ENCODE results near the gene EPHA10. TPM values are rescaled to one million over a fixed set of nuclear protein-coding genes. Genes with fewer than 3 reads are reported as not detected.

EPHA10 gene
- total RNA-seq, 2 donors from 2014 or later: 0.22 TPM; not detected in 1

GRCh38 chr1:37705399-37705798 is 59.5 kb downstream of the EPHA10 start:
- Histone ChIP-seq H3K27me3 (no peaks in the 10 kb centered on the region), H3K4me3 (no peak overlapping the region), H3K9me3 (no peaks in the 10 kb centered on the region), H3K27ac (no peak overlapping the region), H3K4me1 (no peaks in the 10 kb centered on the region), H3K36me3 (no peaks in the 10 kb centered on the region)
- TF ChIP-seq, protein P1, sequence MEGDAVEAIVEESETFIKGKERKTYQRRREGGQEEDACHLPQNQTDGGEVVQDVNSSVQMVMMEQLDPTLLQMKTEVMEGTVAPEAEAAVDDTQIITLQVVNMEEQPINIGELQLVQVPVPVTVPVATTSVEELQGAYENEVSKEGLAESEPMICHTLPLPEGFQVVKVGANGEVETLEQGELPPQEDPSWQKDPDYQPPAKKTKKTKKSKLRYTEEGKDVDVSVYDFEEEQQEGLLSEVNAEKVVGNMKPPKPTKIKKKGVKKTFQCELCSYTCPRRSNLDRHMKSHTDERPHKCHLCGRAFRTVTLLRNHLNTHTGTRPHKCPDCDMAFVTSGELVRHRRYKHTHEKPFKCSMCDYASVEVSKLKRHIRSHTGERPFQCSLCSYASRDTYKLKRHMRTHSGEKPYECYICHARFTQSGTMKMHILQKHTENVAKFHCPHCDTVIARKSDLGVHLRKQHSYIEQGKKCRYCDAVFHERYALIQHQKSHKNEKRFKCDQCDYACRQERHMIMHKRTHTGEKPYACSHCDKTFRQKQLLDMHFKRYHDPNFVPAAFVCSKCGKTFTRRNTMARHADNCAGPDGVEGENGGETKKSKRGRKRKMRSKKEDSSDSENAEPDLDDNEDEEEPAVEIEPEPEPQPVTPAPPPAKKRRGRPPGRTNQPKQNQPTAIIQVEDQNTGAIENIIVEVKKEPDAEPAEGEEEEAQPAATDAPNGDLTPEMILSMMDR (IDR thresholded peaks at IDR 0.05): no peak
- no peak for DNase-seq (ENCODE audit: low spot score)

- H3K4me3 ChIP-seq: no peak overlapping the region
- H3K4me1 ChIP-seq: no peaks in the 10 kb centered on the region
- H3K27me3 ChIP-seq: no peaks in the 10 kb centered on the region
- no peaks in the 10 kb centered on the region for H3K36me3 ChIP-seq
- no peaks in the 10 kb centered on the region for H3K9me3 ChIP-seq
- TF ChIP-seq, protein P1 (IDR thresholded peaks at IDR 0.05): no peak
- no peak overlapping the region for H3K27ac ChIP-seq
- no peak for DNase-seq (ENCODE audit: low spot score)
Measured at GRCh38 chr1:37704966-37705365, 60.0 kb downstream of the EPHA10 start.

- no peaks in the 10 kb centered on the region for H3K36me3 ChIP-seq
- TF ChIP-seq, protein P1 (IDR thresholded peaks at IDR 0.05): no peak
- H3K9me3 ChIP-seq: no peaks in the 10 kb centered on the region
- H3K4me3 ChIP-seq: no peak overlapping the region
- DNase-seq (ENCODE audit: low spot score): no peak
- no peak overlapping the region for H3K27ac ChIP-seq
- no peaks in the 10 kb centered on the region for H3K4me1 ChIP-seq
- no peaks in the 10 kb centered on the region for H3K27me3 ChIP-seq
Measured at GRCh38 chr1:37703061-37703460, 61.9 kb downstream of the EPHA10 start.

- no peak for DNase-seq (ENCODE audit: low spot score)
- Histone ChIP-seq H3K27ac (no peak overlapping the region), H3K36me3 (no peaks in the 10 kb centered on the region), H3K4me3 (no peak overlapping the region), H3K9me3 (no peaks in the 10 kb centered on the region), H3K4me1 (no peaks in the 10 kb centered on the region), H3K27me3 (no peaks in the 10 kb centered on the region)
- TF ChIP-seq, protein P1 (IDR thresholded peaks at IDR 0.05): no peak
Measured at GRCh38 chr1:37701051-37701450, 63.9 kb downstream of the EPHA10 start.

DNA sequence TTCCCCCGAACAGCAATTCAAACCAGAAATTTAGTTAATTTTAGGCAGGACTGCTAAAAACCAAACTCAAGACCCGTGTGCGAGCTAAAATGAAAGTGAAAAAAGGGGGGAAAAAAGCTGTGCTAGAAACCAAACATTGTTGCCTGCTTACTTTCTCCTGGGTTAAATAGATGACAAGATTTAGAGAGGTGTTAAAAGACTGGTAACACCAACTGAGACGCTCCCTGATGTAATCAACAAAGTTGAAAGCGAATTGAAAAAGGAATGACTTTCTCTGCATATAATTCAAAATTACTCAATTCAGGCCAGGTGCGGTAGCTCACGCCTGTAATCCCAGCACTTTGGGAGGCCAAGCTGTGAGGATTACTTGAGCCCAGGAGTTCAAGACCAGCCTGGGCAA is 65.8 kb downstream of the EPHA10 start:
- Histone ChIP-seq H3K9me3 (no peaks in the 10 kb centered on the region), H3K27me3 (no peaks in the 10 kb centered on the region), H3K4me3 (no peak overlapping the region), H3K27ac (no peak overlapping the region), H3K4me1 (no peaks in the 10 kb centered on the region), H3K36me3 (no peaks in the 10 kb centered on the region)
- TF ChIP-seq, protein P1 (IDR thresholded peaks at IDR 0.05): no peak
- no peak for DNase-seq (ENCODE audit: low spot score)

DNA sequence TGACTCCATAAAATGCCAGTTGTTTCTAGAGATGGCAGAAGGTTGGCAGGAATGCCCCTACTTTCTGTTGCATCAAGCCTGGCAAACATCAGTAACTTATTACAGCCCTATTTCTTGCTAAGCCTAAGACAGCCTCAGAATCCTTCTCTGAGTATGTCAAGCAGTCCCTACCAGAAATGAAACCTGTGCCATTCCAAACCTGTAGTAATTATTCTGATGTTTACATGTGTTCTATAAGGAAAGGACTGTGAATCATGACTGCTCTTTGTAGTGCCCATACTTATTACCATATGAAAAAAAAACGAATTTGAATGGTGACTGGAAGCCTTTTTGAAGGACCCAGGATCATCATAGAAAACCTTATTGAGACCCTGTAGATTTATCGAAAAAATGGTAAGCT is 67.2 kb downstream of the EPHA10 start:
- peaks cover 0 to 7% of the 10 kb centered on the region in 2 donors for H3K4me1 ChIP-seq
- no peak overlapping the region for H3K27ac ChIP-seq
- H3K36me3 ChIP-seq: no peaks in the 10 kb centered on the region
- no peak for DNase-seq (ENCODE audit: low spot score)
- no peaks in the 10 kb centered on the region for H3K27me3 ChIP-seq
- TF ChIP-seq, protein P1 (IDR thresholded peaks at IDR 0.05): no peak
- H3K9me3 ChIP-seq: no peaks in the 10 kb centered on the region
- H3K4me3 ChIP-seq: no peak overlapping the region
